Body of pancreas (tissue), 4 donors: Measurements from ENCODE around the gene AMIGO3.

ENCODE experiments used
- POLR2A ChIP-seq, 3 donors: fragments of 450-650 bp; IDR thresholded peaks; one replicate each; pipeline ENCODE4 v1.6.1; 2016; ENCODE audit warnings: antibody characterized with exemption in 3 of 3, mild to moderate bottlenecking in 2 of 3
- TF ChIP-seq, protein P1 (sequence below), 7 experiments: fragments of 450-650 bp in 4 of 7; fragments of 200-600 bp in 3 of 7; sonication (generic) in 3 of 7; IDR thresholded peaks; one replicate each; pipeline ENCODE4 v1.5.1; 2016 to 2019; ENCODE audit warnings: antibody characterized with exemption in 7 of 7

DNA sequence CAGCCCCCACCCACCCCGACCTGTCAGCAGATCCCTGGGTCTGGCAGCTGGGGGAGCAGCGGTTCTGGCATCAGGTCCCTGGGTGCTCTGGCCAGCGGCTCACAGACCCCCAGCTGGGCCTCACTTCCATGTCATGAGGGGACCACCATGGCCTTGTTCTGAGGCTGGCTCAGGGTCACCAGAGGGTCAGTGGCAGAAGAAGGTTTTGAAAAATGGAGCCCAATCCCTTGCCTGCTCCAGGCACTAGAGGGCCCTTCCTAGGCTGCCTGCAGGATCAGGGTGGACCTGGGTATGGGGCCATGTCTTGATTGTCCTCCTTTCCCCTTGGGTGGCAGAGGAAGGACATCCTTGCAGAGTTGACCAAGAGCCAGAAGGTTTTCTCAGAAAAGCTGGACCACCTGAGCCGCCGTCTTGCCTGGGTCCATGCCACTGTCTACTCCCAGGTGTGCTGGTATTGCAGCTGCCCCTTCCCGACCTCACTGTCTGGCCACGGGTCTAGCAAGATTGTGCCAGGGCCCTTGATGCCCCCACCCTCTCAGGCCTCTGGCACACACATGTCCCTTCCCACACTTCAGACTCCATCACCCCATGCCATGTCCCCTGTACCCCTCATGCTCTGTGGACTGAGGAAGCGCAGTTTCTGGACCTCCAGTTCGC lies 12.9 kb downstream of the AMIGO3 start:
- TF ChIP-seq, protein P1, sequence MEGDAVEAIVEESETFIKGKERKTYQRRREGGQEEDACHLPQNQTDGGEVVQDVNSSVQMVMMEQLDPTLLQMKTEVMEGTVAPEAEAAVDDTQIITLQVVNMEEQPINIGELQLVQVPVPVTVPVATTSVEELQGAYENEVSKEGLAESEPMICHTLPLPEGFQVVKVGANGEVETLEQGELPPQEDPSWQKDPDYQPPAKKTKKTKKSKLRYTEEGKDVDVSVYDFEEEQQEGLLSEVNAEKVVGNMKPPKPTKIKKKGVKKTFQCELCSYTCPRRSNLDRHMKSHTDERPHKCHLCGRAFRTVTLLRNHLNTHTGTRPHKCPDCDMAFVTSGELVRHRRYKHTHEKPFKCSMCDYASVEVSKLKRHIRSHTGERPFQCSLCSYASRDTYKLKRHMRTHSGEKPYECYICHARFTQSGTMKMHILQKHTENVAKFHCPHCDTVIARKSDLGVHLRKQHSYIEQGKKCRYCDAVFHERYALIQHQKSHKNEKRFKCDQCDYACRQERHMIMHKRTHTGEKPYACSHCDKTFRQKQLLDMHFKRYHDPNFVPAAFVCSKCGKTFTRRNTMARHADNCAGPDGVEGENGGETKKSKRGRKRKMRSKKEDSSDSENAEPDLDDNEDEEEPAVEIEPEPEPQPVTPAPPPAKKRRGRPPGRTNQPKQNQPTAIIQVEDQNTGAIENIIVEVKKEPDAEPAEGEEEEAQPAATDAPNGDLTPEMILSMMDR (IDR thresholded peaks at IDR 0.05) = no peak
- no peak for TF ChIP-seq POLR2A (IDR thresholded peaks at IDR 0.05)
